Fibroblast of lung (primary cell): Measurements from ENCODE around the gene FGFBP3. TPM values are rescaled to one million over a fixed set of nuclear protein-coding genes. Genes with fewer than 3 reads are reported as not detected.

ENCODE experiments used
- DNase-seq, 2 donors: peaks; one replicate each; pipeline versions ENCODE4 v3.0.0 to v3.0.0-alpha.2; 2010; ENCODE audit warnings: low read depth in 2 of 2
- H2AFZ ChIP-seq: 2 replicates; pipeline ENCODE4 v1.5.1; 2012; ENCODE audit warnings: low read length, control low read depth, inconsistent platforms
- H3K27ac ChIP-seq: 2 replicates; pipeline ENCODE4 v1.5.1; 2011; ENCODE audit warnings: low read length, control low read depth; ENCODE audit not compliant: insufficient read depth
- H3K27me3 ChIP-seq: 2 replicates; pipeline ENCODE4 v1.5.1; 2011; ENCODE audit warnings: mild to moderate bottlenecking, low read length; ENCODE audit not compliant: control insufficient read depth, insufficient read depth
- H3K36me3 ChIP-seq: 2 replicates; pipeline ENCODE4 v1.5.1; 2011; ENCODE audit warnings: low read length; ENCODE audit not compliant: control insufficient read depth, insufficient read depth
- H3K4me1 ChIP-seq: 2 replicates; pipeline ENCODE4 v1.5.1; 2011; ENCODE audit warnings: low read length; ENCODE audit not compliant: control insufficient read depth, insufficient read depth; ENCODE audit errors: extremely low read depth
- H3K4me2 ChIP-seq: 2 replicates; pipeline ENCODE4 v1.5.1; 2011; ENCODE audit warnings: low read length, control low read depth; ENCODE audit not compliant: insufficient read depth; ENCODE audit errors: extremely low read depth
- H3K4me3 ChIP-seq, 4 experiments: fragments of 200-600 bp in 1 of 4; sonication (generic) in 1 of 4; replicated peaks in 1 of 4; 2 replicates each; pipeline ENCODE4 v1.5.1; 2011 to 2016; ENCODE audit warnings: low read length in 4 of 4, low read depth in 3 of 4, mild to moderate bottlenecking in 3 of 4, control low read depth in 2 of 4, inconsistent platforms in 1 of 4, mixed read lengths in 1 of 4; ENCODE audit not compliant: insufficient read depth in 1 of 4; ENCODE audit errors: control extremely low read depth in 1 of 4
- H3K79me2 ChIP-seq: 2 replicates; pipeline ENCODE4 v1.5.1; 2012; ENCODE audit warnings: mild to moderate bottlenecking, low read length, inconsistent platforms; ENCODE audit not compliant: control insufficient read depth, insufficient read depth
- H3K9ac ChIP-seq: 2 replicates; pipeline ENCODE4 v1.5.1; 2011; ENCODE audit warnings: mild to moderate bottlenecking, low read length, control low read depth; ENCODE audit not compliant: insufficient read depth
- H3K9me3 ChIP-seq: 2 replicates; pipeline ENCODE4 v1.5.1; 2012; ENCODE audit warnings: low read depth, low read length; ENCODE audit not compliant: control insufficient read depth, insufficient read depth
- H4K20me1 ChIP-seq: 2 replicates; pipeline ENCODE4 v1.5.1; 2011; ENCODE audit warnings: low read length; ENCODE audit not compliant: control insufficient read depth, insufficient read depth; ENCODE audit errors: extremely low read depth
- EZH2 ChIP-seq: IDR thresholded peaks from 2 replicates; pipeline ENCODE4 v1.5.1; 2012; ENCODE audit warnings: low read length, control low read depth, mild to moderate bottlenecking; ENCODE audit errors: missing control alignments
- polyA plus RNA-seq, 2 donors: library from polyadenylated mRNA; depleted of rRNA in 1 of 2; stranded (reverse) in 1 of 2; unstranded in 1 of 2; fragments of >200 nt; gene quantifications; 2 replicates each; pipeline ENCODE4 v1.2.1, GENCODE V29; 2011 to 2012; ENCODE audit warnings: missing spikeins in 1 of 2
- total RNA-seq: library from RNA; depleted of rRNA; stranded (reverse); fragments of >200 nt; gene quantifications from 2 replicates; pipeline ENCODE4 v1.2.1, GENCODE V29; 2014
- TF ChIP-seq, protein P1 (sequence below), 2 donors: IDR thresholded peaks in 1 of 2; conservative IDR thresholded peaks in 1 of 2; 1 replicate in 1 of 2; 2 replicates in 1 of 2; pipeline ENCODE4 v1.5.1; 2011 to 2012; ENCODE audit warnings: low read length in 2 of 2, control low read depth in 1 of 2, inconsistent platforms in 1 of 2, low read depth in 1 of 2, mild to moderate bottlenecking in 1 of 2

The FGFBP3 gene
- total and polyA plus RNA-seq, 2 donors (not counting 1 experiment from before 2014, with no cell fraction given): 0.25 to 0.50 TPM

- Histone ChIP-seq H3K36me3 (peaks cover 4% of the 10 kb centered on the region), H3K27me3 (no peaks in the 10 kb centered on the region), H3K27ac (no peak overlapping the region), H3K4me3 (no peak overlapping the region), H3K4me2 (no peak overlapping the region), H3K4me1 (no peaks in the 10 kb centered on the region), H3K9me3 (no peaks in the 10 kb centered on the region), H3K9ac (no peak overlapping the region), H3K79me2 (no peaks in the 10 kb centered on the region), H2AFZ (no peak overlapping the region), H4K20me1 (no peaks in the 10 kb centered on the region)
- no peak for DNase-seq
- no peak for TF ChIP-seq EZH2
- TF ChIP-seq, protein P1, sequence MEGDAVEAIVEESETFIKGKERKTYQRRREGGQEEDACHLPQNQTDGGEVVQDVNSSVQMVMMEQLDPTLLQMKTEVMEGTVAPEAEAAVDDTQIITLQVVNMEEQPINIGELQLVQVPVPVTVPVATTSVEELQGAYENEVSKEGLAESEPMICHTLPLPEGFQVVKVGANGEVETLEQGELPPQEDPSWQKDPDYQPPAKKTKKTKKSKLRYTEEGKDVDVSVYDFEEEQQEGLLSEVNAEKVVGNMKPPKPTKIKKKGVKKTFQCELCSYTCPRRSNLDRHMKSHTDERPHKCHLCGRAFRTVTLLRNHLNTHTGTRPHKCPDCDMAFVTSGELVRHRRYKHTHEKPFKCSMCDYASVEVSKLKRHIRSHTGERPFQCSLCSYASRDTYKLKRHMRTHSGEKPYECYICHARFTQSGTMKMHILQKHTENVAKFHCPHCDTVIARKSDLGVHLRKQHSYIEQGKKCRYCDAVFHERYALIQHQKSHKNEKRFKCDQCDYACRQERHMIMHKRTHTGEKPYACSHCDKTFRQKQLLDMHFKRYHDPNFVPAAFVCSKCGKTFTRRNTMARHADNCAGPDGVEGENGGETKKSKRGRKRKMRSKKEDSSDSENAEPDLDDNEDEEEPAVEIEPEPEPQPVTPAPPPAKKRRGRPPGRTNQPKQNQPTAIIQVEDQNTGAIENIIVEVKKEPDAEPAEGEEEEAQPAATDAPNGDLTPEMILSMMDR (conservative IDR thresholded peaks at IDR 0.05 in 1 of 2, IDR thresholded peaks at IDR 0.05 in 1 of 2; ENCODE audit: low read depth in 1 of 2, low read length in 2 of 2): no peak
Measured at GRCh38 chr10:91953600-91954160, 44.4 kb upstream of the FGFBP3 start.

GRCh38 chr10:91944880-91945630 lies 35.8 kb upstream of the FGFBP3 start:
- no peak overlapping the region for H3K4me2 ChIP-seq
- H3K9ac ChIP-seq: no peak overlapping the region
- H2AFZ ChIP-seq: no peak overlapping the region
- TF ChIP-seq, protein P1 (conservative IDR thresholded peaks at IDR 0.05 in 1 of 2, IDR thresholded peaks at IDR 0.05 in 1 of 2; ENCODE audit: low read depth in 1 of 2, low read length in 2 of 2): no peak
- no peak for TF ChIP-seq EZH2
- no peaks in the 10 kb centered on the region for H3K4me1 ChIP-seq
- no peaks in the 10 kb centered on the region for H4K20me1 ChIP-seq
- peaks cover 3% of the 10 kb centered on the region for H3K79me2 ChIP-seq
- H3K27ac ChIP-seq: no peak overlapping the region
- peak in 1 of 2 donors; percentile 64 for DNase-seq
- H3K9me3 ChIP-seq: no peaks in the 10 kb centered on the region
- H3K27me3 ChIP-seq: no peaks in the 10 kb centered on the region
- no peaks in the 10 kb centered on the region for H3K36me3 ChIP-seq
- no peak overlapping the region for H3K4me3 ChIP-seq

- no peaks in the 10 kb centered on the region for H3K27me3 ChIP-seq
- H2AFZ ChIP-seq: no peak overlapping the region
- no peak overlapping the region for H3K4me3 ChIP-seq
- H3K9ac ChIP-seq: no peak overlapping the region
- no peak overlapping the region for H3K27ac ChIP-seq
- no peak overlapping the region for H3K4me2 ChIP-seq
- no peaks in the 10 kb centered on the region for H3K9me3 ChIP-seq
- H3K79me2 ChIP-seq: peaks cover 18% of the 10 kb centered on the region
- no peaks in the 10 kb centered on the region for H4K20me1 ChIP-seq
- H3K36me3 ChIP-seq: no peaks in the 10 kb centered on the region
- TF ChIP-seq, protein P1 (conservative IDR thresholded peaks at IDR 0.05 in 1 of 2, IDR thresholded peaks at IDR 0.05 in 1 of 2; ENCODE audit: low read depth in 1 of 2, low read length in 2 of 2): no peak
- TF ChIP-seq EZH2: no peak
- no peaks in the 10 kb centered on the region for H3K4me1 ChIP-seq
- peak in 1 of 2 donors; percentile 25 for DNase-seq
Measured at GRCh38 chr10:91941426-91941825, 32.1 kb upstream of the FGFBP3 start.
